Skeletal muscle satellite cell (primary cell): ENCODE results near the gene PPA1.
"Not testable (repeated sequence)": the region's sequence is repeated elsewhere in the genome, so short reads cannot be mapped to it uniquely, and the experiment has no call there.

Source experiments
- H3K27me3 ChIP-seq: 2 replicates; pipeline ENCODE4 v1.7.0; 2013; ENCODE audit warnings: low read length; ENCODE audit not compliant: control insufficient read depth, insufficient read depth
- H3K36me3 ChIP-seq: 2 replicates; pipeline ENCODE4 v1.7.0; 2013; ENCODE audit warnings: mild to moderate bottlenecking, control low read depth, low read length; ENCODE audit not compliant: insufficient read depth
- H3K4me1 ChIP-seq: 2 replicates; pipeline ENCODE4 v1.7.0; 2013; ENCODE audit warnings: low read length; ENCODE audit not compliant: control insufficient read depth, insufficient read depth
- H3K4me2 ChIP-seq: 2 replicates; pipeline ENCODE4 v1.7.0; 2013; ENCODE audit warnings: mild to moderate bottlenecking, low read length
- H3K4me3 ChIP-seq: 2 replicates; pipeline ENCODE4 v1.7.0; 2013; ENCODE audit warnings: low read length
- H3K9ac ChIP-seq: 2 replicates; pipeline ENCODE4 v1.7.0; 2013; ENCODE audit warnings: mild to moderate bottlenecking, low read depth, low read length, moderate library complexity
- H3K9me3 ChIP-seq: replicated peaks from 2 replicates; pipeline ENCODE4 v1.7.0; 2013; ENCODE audit warnings: mild to moderate bottlenecking, control low read depth, low read length

PPA1 gene

GRCh38 chr10:70267161-70267933 lies 34.1 kb upstream of the PPA1 start:
- Histone ChIP-seq H3K9ac (peak overlapping the region; percentile 4), H3K27me3 (no peaks in the 10 kb centered on the region), H3K36me3 (no peaks in the 10 kb centered on the region), H3K4me2 (peak overlapping the region; percentile 22), H3K4me1 (peaks cover 20% of the 10 kb centered on the region), H3K9me3 (no peaks in the 10 kb centered on the region), H3K4me3 (no peak overlapping the region)

GRCh38 chr10:70266701-70267100 lies 33.5 kb upstream of the PPA1 start:
- H3K27me3 ChIP-seq, result no peaks in the 10 kb centered on the region
- no peaks in the 10 kb centered on the region for H3K9me3 ChIP-seq
- H3K4me2 ChIP-seq, result peak overlapping the region; percentile 6
- no peak overlapping the region for H3K4me3 ChIP-seq
- H3K4me1 ChIP-seq, result peaks cover 20% of the 10 kb centered on the region
- H3K36me3 ChIP-seq, result no peaks in the 10 kb centered on the region
- peak overlapping the region; percentile 4 for H3K9ac ChIP-seq

GRCh38 chr10:70266056-70266455 lies 32.8 kb upstream of the PPA1 start:
- Histone ChIP-seq H3K4me2 (no peak overlapping the region), H3K27me3 (no peaks in the 10 kb centered on the region), H3K9me3 (no peaks in the 10 kb centered on the region), H3K4me1 (peaks cover 20% of the 10 kb centered on the region), H3K36me3 (no peaks in the 10 kb centered on the region), H3K9ac (no peak overlapping the region), H3K4me3 (no peak overlapping the region)

GRCh38 chr10:70265032-70265689 lies 31.9 kb upstream of the PPA1 start:
- H3K9me3 ChIP-seq, result no peaks in the 10 kb centered on the region
- no peak overlapping the region for H3K4me3 ChIP-seq
- no peaks in the 10 kb centered on the region for H3K36me3 ChIP-seq
- H3K4me2 ChIP-seq, result no peak overlapping the region
- no peak overlapping the region for H3K9ac ChIP-seq
- peaks cover 20% of the 10 kb centered on the region for H3K4me1 ChIP-seq
- no peaks in the 10 kb centered on the region for H3K27me3 ChIP-seq

- no peak overlapping the region for H3K4me2 ChIP-seq
- peaks cover 20% of the 10 kb centered on the region for H3K27me3 ChIP-seq
- H3K36me3 ChIP-seq, result no peaks in the 10 kb centered on the region
- H3K9me3 ChIP-seq, result no peaks in the 10 kb centered on the region
- no peaks in the 10 kb centered on the region for H3K4me1 ChIP-seq
- H3K4me3 ChIP-seq, result no peak overlapping the region
- no peak overlapping the region for H3K9ac ChIP-seq
Measured at GRCh38 chr10:70260734-70261133, 27.5 kb upstream of the PPA1 start.

GRCh38 chr10:70260259-70260658 lies 27.0 kb upstream of the PPA1 start:
- Histone ChIP-seq H3K4me3 (no peak overlapping the region), H3K27me3 (peaks cover 25% of the 10 kb centered on the region), H3K9ac (no peak overlapping the region), H3K4me2 (no peak overlapping the region), H3K9me3 (no peaks in the 10 kb centered on the region), H3K4me1 (no peaks in the 10 kb centered on the region), H3K36me3 (no peaks in the 10 kb centered on the region)

GRCh38 chr10:70258216-70258615 lies 25.0 kb upstream of the PPA1 start:
- Histone ChIP-seq H3K27me3 (peaks cover 44% of the 10 kb centered on the region), H3K4me2 (no peak overlapping the region), H3K9ac (no peak overlapping the region), H3K4me1 (no peaks in the 10 kb centered on the region), H3K9me3 (no peaks in the 10 kb centered on the region), H3K36me3 (no peaks in the 10 kb centered on the region), H3K4me3 (no peak overlapping the region)

- H3K4me1 ChIP-seq, H3K9ac ChIP-seq, H3K36me3 ChIP-seq, H3K4me3 ChIP-seq, H3K9me3 ChIP-seq, H3K4me2 ChIP-seq: not testable (repeated sequence)
- H3K27me3 ChIP-seq, result peaks cover 48% of the 10 kb centered on the region
Measured at GRCh38 chr10:70257816-70258215, 24.6 kb upstream of the PPA1 start.

- Histone ChIP-seq H3K4me1 (no peaks in the 10 kb centered on the region), H3K9me3 (no peaks in the 10 kb centered on the region), H3K27me3 (peaks cover 59% of the 10 kb centered on the region), H3K9ac (no peak overlapping the region), H3K36me3 (no peaks in the 10 kb centered on the region), H3K4me2 (no peak overlapping the region), H3K4me3 (no peak overlapping the region)
Measured at GRCh38 chr10:70256463-70256862, 23.2 kb upstream of the PPA1 start.

GRCh38 chr10:70255329-70256299 lies 22.4 kb upstream of the PPA1 start:
- peaks cover 59% of the 10 kb centered on the region for H3K27me3 ChIP-seq
- H3K9me3 ChIP-seq, result no peaks in the 10 kb centered on the region
- H3K36me3 ChIP-seq, result no peaks in the 10 kb centered on the region
- no peak overlapping the region for H3K4me3 ChIP-seq
- H3K4me2 ChIP-seq, result no peak overlapping the region
- H3K4me1 ChIP-seq, result no peaks in the 10 kb centered on the region
- no peak overlapping the region for H3K9ac ChIP-seq

GRCh38 chr10:70254778-70255328 lies 21.6 kb upstream of the PPA1 start:
- Histone ChIP-seq H3K4me1 (no peaks in the 10 kb centered on the region), H3K9ac (no peak overlapping the region), H3K36me3 (no peaks in the 10 kb centered on the region), H3K4me2 (no peak overlapping the region), H3K9me3 (no peaks in the 10 kb centered on the region), H3K4me3 (no peak overlapping the region), H3K27me3 (peaks cover 59% of the 10 kb centered on the region)
